ENCODE results near the gene SDCCAG8. TPM values are rescaled to one million over a fixed set of nuclear protein-coding genes. Genes with fewer than 3 reads are reported as not detected.

SDCCAG8 gene
- total and polyA plus RNA-seq, 4 donors: 8.5 to 25.8 (median 17.5) TPM

DNA sequence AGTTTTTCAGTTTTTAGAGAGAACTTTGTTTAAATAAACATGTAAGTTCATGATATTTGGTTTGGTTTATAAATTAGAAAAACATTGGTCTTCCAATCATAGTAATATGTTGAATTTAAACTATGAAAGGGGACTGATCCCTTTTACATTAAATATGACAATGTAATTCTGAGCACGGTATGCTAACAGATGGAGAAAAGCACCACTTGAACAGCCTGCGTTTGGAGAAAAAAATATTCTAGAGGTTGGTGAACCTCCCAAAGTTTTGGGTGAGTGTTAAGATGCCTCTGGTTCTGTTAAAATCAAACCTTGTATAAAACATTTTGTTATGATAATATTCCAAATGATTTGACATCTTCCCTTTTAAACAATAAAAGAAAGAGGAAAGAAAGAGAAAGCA, 123.9 kb downstream of the SDCCAG8 start:
- TF ChIP-seq, protein P1, sequence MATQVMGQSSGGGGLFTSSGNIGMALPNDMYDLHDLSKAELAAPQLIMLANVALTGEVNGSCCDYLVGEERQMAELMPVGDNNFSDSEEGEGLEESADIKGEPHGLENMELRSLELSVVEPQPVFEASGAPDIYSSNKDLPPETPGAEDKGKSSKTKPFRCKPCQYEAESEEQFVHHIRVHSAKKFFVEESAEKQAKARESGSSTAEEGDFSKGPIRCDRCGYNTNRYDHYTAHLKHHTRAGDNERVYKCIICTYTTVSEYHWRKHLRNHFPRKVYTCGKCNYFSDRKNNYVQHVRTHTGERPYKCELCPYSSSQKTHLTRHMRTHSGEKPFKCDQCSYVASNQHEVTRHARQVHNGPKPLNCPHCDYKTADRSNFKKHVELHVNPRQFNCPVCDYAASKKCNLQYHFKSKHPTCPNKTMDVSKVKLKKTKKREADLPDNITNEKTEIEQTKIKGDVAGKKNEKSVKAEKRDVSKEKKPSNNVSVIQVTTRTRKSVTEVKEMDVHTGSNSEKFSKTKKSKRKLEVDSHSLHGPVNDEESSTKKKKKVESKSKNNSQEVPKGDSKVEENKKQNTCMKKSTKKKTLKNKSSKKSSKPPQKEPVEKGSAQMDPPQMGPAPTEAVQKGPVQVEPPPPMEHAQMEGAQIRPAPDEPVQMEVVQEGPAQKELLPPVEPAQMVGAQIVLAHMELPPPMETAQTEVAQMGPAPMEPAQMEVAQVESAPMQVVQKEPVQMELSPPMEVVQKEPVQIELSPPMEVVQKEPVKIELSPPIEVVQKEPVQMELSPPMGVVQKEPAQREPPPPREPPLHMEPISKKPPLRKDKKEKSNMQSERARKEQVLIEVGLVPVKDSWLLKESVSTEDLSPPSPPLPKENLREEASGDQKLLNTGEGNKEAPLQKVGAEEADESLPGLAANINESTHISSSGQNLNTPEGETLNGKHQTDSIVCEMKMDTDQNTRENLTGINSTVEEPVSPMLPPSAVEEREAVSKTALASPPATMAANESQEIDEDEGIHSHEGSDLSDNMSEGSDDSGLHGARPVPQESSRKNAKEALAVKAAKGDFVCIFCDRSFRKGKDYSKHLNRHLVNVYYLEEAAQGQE (IDR thresholded peaks at IDR 0.05): no peak
- TF ChIP-seq GABPA (IDR thresholded peaks at IDR 0.05 in 1 of 2, conservative IDR thresholded peaks at IDR 0.05 in 1 of 2) (no peak), YY1 (IDR thresholded peaks at IDR 0.05) (no peak), ZBTB33 (IDR thresholded peaks at IDR 0.05) (no peak), HNF4G (IDR thresholded peaks at IDR 0.05) (no peak), MAX (IDR thresholded peaks at IDR 0.05) (no peak), RXRA (IDR thresholded peaks at IDR 0.05) (no peak), SP1 (IDR thresholded peaks at IDR 0.05) (no peak), EGR1 (IDR thresholded peaks at IDR 0.05; ENCODE audit: low read depth in 2 of 2) (no peak), FOXA2 (IDR thresholded peaks at IDR 0.05) (no peak), TAF1 (conservative IDR thresholded peaks at IDR 0.05) (no peak), FOXA1 (IDR thresholded peaks at IDR 0.05) (no peak), HNF4A (conservative IDR thresholded peaks at IDR 0.05) (no peak), RAD21 (IDR thresholded peaks at IDR 0.05) (no peak), ATF3 (IDR thresholded peaks at IDR 0.05) (no peak), JUND (IDR thresholded peaks at IDR 0.05) (no peak), NR2F2 (IDR thresholded peaks at IDR 0.05) (no peak)
- TF ChIP-seq, protein P2, sequence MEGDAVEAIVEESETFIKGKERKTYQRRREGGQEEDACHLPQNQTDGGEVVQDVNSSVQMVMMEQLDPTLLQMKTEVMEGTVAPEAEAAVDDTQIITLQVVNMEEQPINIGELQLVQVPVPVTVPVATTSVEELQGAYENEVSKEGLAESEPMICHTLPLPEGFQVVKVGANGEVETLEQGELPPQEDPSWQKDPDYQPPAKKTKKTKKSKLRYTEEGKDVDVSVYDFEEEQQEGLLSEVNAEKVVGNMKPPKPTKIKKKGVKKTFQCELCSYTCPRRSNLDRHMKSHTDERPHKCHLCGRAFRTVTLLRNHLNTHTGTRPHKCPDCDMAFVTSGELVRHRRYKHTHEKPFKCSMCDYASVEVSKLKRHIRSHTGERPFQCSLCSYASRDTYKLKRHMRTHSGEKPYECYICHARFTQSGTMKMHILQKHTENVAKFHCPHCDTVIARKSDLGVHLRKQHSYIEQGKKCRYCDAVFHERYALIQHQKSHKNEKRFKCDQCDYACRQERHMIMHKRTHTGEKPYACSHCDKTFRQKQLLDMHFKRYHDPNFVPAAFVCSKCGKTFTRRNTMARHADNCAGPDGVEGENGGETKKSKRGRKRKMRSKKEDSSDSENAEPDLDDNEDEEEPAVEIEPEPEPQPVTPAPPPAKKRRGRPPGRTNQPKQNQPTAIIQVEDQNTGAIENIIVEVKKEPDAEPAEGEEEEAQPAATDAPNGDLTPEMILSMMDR (IDR thresholded peaks at IDR 0.05; ENCODE audit: low read depth, low read length, missing input control): no peak
- DNase-seq (ENCODE audit: low spot score): no peak
- no peaks in the 10 kb centered on the region for H3K27me3 ChIP-seq (ENCODE audit: control insufficient read depth in 4 of 4, insufficient read depth in 4 of 4, low read length in 3 of 4)
- no peak overlapping the region for H3K4me3 ChIP-seq (ENCODE audit: low read depth in 1 of 3, low read length in 3 of 3)
- H3K36me3 ChIP-seq (ENCODE audit: control insufficient read depth in 4 of 4, insufficient read depth in 3 of 4, low read depth in 1 of 4, low read length in 3 of 4): peaks cover 0 to 8% (median 1%) of the 10 kb centered on the region in 4 donors
- H3K9ac ChIP-seq (ENCODE audit: low read depth in 1 of 2, low read length in 2 of 2): no peak overlapping the region
- H3K9me3 ChIP-seq (ENCODE audit: control insufficient read depth in 4 of 4, low read length in 3 of 4): no peaks in the 10 kb centered on the region
- H3K27ac ChIP-seq (ENCODE audit: low read depth in 1 of 2, low read length in 2 of 2): no peak overlapping the region
- WGBS: 96% methylated on average over 2 of the region's 2 CpGs
- H3K4me1 ChIP-seq (ENCODE audit: control insufficient read depth in 4 of 4, insufficient read depth in 4 of 4, low read length in 3 of 4): no peaks in the 10 kb centered on the region
